Ramos (cell line): ENCODE data around the gene FRMPD3.
"Not testable (repeated sequence)": the region's sequence is repeated elsewhere in the genome, so short reads cannot be mapped to it uniquely, and the experiment has no call there.

Experiments
- in situ Hi-C: fragments of 300-500 bp; cut with MboI; formaldehyde crosslinking; loops from one replicate; pipeline ENCODE4 v1.14.3; 2022; ENCODE audit warnings: low sequenced_read_pairs; ENCODE audit not compliant: unreplicated experiment

Gene FRMPD3

DNA sequence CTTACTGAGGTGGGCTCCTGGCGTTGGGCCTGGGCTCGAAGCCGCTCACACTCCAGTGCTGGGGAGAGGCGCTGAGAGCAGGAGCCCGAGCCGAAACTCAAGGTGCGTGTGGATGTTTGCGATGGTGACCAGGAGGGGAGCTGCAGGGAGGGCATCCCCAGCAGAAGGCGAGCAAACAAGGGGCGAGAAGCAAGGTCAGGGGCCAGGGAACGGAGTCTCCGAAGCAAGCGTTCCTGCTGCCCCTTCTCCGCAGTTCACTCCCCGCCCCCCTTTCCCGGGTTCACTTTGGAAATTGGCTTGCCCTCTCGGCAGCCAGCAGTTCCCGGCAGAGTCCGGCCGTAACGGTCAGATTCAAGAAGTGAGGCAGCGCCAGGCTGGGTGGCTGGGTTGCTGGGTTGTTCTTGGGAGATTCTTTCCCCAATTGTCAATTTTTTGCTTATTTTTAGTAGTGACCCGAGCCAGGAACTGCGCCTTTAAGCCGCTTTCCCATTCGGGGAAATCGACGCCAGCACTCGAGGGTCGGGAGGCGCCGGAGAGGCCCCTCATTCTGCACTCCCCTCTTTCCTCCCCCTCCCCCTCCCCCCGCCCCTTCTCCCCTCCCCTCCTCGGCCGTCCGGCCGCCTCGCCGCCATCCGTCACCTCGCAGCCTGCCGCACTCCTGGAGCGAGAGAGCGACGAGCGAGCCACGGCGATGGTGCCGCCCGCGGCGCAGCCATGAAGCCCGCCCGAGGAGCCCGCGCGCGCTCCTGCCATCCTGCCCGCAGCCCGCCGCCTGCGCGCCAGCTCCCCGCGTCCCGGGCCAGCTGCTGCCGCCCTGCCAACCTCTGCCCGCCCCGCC is at the start of gene FRMPD3:
FRMPD3 (plus strand) TSS at position 655 of the 838 bp plus-strand sequence. CDS start 76,937 bp downstream, outside the sequence.
- in situ Hi-C loops = no loop called here

DNA sequence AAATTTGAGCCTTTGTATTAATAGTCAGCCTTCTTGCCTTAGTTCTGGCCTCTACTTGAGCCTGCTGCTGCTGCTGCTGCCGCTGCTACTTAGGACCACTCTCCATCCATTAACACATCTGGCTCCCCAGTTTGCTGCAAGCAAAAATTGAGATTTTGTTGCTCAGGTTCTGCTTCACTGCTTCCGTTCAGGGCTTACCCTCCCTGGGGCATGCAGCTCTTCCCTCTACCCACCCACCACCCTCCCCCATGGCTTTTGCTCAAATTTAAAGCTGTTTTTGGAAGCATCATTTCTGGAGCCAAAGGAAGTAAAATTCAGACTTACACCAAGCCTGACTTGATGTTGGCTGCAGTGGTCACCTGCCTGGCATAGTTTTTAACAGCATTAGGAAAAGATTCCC is 28.9 kb upstream of the FRMPD3 start:
- in situ Hi-C loops = no loop called here

DNA sequence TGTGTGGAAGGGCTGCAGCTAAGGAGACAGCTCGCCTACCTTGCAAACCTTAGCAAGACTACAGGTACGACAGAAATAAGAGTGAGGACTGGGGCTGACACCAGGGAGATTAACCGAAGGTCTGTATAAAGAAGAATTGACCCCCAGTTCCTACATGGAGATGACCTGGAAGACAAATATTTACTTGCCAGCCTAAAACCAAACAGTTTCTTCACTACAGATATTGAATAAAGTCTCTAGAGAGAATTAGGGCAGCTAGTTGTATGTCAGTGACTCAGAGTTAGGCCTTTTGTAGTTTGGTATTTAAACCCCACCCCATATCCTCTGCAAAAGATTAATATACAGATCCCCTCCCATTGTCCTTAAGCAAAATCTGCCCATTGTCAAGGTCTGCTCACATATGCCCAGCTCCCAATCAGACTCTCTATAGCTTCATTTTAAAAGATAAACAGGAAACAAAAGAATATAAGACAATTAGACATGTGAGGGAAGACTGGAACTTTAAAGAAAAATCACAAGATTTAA is 28.1 kb upstream of the FRMPD3 start:
- in situ Hi-C loops = no loop called here

DNA sequence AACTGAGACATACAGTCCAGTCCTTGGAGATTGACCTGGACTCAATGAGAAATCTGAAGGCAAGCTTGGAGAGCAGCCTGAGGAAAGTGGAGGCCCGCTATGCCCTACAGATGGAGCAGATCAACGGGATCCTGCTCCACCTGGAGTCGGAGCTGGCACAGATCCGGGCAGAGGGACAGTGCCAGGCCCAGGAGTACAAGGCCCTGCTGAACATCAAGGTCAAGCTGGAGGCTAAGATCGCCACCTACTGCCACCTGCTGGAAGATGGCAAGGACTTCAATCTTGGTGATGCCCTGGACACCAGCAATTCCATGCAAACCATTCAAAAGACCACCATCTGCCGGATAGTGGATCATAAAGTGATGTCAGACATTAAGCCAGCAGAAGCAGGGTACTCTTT is 20.4 kb upstream of the FRMPD3 start:
- in situ Hi-C loops = no loop called here

DNA sequence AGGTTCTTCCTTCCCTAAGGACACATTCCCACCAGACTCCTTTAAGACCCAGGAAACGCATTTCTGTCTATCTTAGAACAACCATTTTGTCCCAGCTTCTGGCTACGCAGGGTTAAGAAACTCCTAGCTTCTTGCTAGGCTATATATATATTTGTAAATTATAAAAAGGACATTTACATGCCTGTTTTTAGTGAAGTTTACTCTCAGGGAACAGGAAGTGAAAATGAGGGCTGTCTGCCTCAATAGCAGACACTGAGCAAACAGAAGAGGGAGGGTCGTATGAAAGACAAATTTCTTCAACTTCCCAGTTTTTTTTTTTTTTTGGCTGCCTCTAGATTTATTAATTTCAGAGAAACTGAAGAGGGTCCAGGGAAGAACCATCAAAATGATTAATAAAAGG is 9.3 kb upstream of the FRMPD3 start:
- in situ Hi-C loops = no loop called here

DNA sequence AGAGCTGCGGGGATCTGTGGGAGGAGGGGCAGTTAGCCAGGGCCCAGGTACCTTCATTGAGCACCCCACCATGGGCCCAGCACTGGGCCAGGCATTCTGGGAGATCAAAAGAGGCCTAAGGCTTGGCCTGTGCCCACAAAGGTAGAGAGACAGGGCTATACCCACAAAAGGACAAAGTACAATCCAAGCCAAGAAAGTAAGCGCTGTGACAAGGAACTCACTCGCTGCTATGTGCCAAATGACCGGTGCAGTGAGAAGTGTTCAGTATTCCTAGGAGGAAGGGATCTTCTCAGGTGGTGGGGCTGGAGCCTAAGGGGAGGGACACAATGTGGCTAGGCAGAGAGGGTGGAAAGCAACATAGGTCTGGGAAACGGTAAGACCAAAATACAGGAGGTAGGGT is 8.8 kb upstream of the FRMPD3 start:
- in situ Hi-C loops = no loop called here

DNA sequence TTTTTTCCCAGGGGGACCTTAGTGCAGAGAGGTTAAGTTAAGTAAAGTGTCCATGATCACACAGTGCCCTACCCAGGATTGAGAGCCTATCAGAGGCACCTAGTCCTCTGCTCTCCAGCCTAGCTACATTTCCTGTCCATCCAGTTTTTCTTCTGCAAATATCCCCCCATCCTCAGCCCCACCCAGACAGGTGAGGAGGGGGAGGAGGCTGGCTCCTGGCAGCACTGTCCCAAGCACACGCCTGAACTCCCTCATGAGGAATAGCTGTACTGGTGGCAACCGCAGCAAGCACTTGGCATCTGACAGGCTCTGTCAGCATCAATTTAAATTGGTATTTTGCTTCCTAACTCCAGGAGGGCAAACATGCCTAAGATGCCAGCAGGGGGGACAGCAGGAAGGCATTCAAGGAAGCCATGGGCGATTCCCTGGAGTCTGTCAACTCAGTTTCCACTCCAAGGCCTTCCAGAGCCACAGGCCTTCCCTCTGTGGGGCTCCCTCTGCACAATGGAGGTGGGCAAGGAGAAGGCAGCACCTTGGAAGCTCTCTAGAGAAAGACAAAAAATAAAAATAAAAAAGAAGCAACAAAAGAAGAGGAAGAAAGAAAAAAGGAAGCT is 6.4 kb upstream of the FRMPD3 start:
- in situ Hi-C loops = no loop called here

DNA sequence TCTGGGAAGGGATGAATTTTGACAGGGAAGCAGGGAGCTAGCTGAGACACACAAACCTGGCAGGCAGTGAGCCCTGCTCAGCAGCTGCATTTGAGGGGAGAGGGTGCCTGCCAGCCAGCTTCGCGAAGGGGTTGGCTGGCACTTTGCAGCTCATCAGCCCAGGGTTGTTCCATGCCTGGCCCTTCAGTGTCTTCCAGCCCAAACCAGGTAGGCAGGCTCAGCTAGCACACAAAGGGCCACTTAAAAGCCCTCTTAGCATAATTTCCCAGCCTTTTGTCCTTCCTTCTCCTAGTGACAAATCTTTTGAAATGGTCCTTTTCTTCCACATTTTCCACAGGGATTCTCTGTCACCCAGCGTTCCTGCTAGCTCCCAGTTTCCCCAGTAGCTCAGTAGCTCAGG is 4.3 kb upstream of the FRMPD3 start:
- in situ Hi-C loops = no loop called here

DNA sequence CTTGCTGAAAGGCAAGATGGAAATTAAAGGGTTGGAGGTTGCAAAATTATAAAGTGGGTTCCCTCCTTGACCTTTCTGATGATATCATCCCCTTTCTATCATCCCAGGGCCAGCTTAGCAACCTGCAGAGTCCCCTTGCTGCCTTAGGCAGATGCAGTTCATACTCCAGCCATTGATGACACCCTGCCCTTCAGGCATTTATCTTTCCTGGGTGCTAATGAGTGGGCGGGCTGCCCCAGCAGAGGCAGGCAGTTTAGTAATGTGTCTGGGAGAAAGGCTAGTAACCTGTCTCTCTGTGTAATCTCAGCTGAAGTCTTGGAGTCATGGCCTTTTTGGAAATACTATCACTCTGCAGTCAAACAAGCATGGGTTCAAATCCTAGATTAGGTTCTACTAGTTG is 3.8 kb upstream of the FRMPD3 start:
- in situ Hi-C loops = no loop called here

DNA sequence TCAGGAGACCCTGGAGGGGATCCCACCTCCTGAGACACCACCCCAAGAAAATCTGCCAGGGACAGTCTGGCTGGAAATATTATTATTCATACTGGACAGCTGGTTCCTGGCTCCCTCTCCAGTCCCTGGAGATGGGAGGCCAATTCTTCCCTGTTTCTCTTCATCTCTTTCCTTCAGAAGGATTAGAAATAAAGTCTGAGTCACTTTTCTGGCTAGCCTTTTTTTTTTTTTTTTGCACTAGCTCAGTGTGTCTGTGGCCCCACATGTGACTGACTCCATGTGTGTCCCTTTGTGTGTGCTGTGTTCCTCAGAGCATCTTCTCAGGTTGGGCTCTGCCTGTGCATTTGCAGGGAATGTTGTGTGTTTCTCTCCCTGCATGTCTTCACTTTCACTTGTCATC is 1.8 kb upstream of the FRMPD3 start:
- in situ Hi-C loops = no loop called here

DNA sequence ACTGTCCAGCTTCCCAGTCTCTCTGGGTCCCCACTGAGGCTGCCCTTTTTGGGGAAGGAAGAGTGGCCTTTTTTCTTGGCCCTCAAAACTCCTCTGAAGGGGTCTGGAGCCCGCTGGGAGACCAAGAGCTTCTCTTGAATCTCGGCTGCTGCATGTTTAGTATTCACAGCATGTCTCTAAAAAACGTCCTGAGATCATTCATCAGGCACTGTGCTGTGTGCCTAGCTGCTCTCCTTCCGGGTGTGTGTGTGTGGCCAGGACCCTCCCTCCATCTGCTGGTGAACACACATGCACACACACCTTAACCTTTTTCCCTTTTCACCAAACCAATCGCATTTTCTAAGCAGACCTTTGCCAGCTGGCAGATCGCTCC is 841 bp upstream of the FRMPD3 start:
- in situ Hi-C loops = no loop called here

DNA sequence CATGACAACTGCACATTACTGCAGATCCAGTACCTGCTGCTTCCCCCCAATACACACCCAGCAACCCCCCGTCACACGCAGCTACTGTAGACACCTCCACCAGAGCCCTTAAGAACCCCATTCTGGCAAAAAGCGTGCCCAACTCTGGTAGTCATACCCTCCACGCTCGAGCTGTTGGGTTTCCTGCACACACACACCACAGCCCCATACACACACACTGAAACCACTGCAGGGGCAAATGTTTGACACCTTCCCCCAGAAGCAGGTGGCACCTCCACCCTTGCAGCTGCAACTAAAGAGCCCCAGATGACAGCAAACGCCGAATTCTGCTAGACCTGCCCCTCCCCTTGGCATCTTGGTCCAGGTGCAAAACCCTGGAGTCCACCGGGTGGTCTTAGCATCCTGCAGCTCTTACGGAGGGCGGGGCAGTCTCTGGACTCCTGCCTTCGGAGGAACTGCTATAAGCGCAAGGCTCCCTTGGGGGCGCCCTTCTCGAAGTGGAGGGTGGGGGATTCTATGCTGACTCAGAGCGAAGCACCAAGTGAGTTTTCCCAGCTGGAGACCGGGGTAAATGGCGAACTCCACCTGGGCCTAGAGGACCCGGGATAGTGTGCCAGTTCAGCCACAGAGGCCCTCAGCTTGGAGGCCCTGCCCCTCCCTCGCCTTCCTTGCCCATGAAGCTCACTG is 1.5 kb downstream of the FRMPD3 start:
- in situ Hi-C loops = no loop called here

DNA sequence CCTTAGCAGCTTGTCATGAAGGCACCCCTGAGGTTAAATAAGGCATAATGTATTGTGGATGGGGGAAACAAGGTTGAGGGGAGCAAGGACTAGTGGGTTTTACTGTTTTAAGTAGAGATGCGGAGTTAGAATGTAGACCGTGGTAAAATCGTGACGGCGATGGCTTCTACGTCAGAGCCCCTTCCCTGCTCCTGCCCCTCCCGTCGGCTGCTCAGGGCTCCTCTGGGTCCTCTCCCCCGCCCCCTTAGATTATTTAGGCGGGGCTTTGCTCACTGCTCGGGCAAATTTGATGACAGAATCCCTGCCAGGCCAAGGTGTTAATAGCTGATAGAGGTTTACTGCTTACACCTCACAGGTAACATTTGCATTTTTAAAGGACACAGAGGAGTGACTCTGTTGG is 2.3 kb downstream of the FRMPD3 start:
- in situ Hi-C loops = no loop called here

DNA sequence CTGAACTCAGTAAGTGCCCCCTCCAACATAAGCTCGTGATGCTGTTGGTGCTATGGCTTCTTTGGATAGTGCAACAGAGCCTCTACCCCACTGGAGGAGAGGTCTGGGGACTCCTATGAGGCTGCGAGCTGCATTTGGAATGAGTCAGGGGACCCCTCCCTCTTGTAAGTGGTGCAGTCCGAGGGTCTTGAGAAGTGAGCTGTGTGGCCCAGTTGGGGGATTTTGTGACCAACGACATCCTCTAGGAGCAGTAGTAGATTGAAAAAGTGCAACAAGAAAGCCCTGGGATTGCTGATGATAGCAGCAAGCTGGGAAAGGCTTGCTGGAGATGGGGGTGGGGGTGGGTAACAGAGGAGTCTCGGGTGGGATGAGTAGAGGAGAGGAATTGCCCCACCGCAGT is 3.1 kb downstream of the FRMPD3 start:
- in situ Hi-C loops = no loop called here

DNA sequence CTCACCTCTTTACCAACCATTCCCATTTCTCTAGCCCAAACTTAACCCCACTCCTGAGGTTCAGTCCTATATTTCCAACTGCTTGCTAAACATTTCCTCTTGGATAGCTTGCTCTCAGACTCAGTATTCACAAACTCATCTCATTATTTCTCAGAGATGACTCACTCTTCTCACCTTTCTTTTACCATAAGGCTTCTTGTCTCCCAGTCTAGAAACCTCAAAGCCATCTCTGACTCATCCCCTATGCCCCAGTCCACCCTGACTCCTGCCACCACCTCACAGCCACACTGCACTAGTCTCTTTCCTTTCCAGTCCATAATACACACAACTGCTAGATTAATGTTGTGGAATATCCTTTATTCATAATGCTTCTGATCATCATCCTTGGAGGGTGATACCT is 4.8 kb downstream of the FRMPD3 start:
- in situ Hi-C loops = no loop called here

DNA sequence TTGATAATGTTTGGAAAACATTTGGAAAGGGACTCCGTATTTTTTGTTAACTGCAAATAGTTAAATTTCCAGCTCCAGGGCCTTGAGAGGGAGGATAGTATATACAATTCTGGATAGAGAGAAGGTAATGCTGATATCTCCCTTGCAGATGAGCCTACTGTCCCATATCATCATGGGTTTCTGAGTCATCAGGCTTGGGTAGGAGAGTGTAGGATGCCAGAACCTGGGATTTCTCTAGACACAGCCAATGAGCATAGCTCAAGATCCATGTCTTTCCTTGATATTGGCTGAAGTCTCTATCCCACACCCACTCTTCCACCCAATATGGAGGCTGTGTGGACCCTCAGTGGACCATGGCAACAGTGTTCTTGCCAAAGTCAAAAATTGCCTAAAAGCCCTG is 7.8 kb downstream of the FRMPD3 start:
- in situ Hi-C loops = no loop called here

DNA sequence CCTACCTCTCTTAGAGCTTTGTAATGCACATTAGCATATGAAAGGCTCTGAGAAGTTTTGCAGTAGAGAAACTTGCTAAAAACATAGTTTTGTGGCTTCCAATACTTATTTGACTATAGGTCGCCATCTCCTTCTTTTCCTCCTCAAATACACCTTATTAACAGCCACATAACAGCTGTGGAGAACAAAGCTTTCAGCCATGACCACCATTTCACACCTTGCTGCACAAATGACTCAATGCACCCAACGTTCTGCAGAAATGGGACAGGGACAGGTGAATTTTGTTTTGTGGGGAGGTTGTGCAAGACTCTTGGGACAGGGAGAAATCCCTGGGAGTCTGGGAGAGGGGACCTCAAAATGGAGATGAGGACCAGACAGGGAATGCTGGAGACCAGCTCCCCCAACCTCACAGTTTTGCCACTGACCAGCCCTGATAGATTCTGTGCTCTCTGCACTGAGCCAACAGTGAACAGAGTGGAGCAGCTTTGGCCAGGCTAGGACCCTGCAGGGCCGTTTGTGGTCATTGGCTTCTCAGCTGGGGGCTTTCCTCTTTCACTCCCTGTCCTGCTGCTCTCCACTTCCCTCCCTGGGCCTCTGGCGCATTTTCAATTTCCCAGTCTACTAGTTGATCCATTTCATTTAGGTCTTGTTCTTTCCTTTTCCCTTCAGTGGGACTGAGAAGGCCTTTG is 16.6 kb downstream of the FRMPD3 start:
- in situ Hi-C loops = no loop called here

DNA sequence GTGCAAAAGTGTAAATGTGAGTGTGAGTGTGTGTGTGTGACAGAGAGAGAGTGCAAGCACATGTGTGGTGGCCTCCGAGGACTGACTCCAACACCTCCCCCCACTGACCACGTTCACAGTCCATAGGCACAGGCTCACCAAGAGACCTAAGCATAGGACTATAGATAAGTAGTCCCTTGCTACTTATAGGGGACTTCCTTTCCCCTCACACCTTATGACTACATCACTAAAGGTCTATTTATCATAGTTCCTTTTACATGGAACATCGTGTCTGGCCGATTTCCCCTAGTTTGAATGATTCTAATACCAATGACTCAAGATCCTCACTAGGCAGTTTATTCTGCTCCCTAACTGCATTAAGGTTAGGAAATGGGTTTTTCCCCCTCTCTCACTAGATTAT is 17.8 kb downstream of the FRMPD3 start:
- in situ Hi-C loops = no loop called here

DNA sequence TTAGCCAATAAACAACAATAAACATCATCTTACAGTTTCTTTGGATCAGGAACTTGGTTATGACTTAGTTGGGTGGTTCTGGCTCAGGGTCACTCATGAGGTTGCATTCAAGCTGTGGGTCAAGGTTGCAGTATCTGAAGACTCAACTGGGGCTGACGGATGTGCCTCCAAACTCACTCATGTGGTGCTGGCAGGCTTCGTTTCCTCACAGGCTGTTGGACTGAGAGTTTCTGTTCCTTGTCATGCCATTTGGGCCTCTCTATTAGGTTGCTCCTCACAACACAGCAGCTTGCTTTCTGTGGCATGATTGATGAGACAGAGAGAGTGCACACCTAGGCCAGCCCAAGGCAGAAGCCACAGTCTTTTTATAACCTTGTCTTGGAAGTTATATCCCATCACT is 20.7 kb downstream of the FRMPD3 start:
- in situ Hi-C loops = no loop called here

DNA sequence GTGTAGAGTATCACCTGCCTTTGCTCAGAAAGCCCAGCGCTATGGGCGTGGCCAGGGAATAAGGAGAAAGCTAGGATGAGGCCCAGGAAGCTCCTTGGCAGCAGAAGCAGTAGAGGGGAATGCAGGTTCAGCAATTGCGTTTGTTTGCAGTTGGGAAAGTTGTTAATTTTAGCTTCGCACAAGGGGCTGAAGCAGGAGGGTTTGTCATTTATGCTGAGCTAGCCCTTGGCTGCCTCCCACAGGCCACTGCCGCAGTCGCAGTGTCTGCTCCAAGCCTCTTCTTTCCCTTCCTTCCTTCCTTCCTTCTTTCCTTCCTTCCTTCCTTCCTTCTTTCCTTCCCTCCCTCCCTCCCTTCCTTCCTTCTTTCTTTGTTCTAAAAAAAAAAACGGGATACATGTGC is 21.5 kb downstream of the FRMPD3 start:
- in situ Hi-C loops = no loop called here

DNA sequence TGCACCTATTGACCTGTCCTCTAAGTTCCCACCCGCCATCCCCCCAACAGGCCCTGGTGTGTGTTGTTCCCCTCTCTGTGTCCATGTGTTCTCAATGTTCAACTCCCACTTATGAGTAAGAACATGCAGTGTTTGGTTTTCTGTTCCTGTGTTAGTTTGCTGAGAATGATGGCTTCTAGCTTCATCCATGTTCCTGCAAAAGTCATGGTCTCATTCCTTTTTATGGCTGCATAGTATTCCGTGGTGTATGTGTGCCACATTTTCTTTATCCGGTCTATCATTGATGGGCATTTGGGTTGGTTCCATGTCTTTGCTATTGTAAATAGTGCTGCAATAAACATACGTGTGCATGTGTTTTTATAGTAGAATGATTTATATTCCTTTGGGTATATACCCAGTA is 22.0 kb downstream of the FRMPD3 start:
- in situ Hi-C loops = not testable (repeated sequence)
